GM20431 (cell line): ENCODE measurements around the gene TCP10L.
"Not testable (repeated sequence)": the region's sequence is repeated elsewhere in the genome, so short reads cannot be mapped to it uniquely, and the experiment has no call there.

ENCODE experiments used
- in situ Hi-C: fragments of 300-500 bp; cut with MseI, MboI; formaldehyde crosslinking; loops from one replicate; pipeline ENCODE4 v1.15.0; 2020; ENCODE audit warnings: low sequenced_read_pairs; ENCODE audit not compliant: unreplicated experiment

Gene TCP10L, protein sequence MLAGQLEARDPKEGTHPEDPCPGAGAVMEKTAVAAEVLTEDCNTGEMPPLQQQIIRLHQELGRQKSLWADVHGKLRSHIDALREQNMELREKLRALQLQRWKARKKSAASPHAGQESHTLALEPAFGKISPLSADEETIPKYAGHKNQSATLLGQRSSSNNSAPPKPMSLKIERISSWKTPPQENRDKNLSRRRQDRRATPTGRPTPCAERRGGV

DNA sequence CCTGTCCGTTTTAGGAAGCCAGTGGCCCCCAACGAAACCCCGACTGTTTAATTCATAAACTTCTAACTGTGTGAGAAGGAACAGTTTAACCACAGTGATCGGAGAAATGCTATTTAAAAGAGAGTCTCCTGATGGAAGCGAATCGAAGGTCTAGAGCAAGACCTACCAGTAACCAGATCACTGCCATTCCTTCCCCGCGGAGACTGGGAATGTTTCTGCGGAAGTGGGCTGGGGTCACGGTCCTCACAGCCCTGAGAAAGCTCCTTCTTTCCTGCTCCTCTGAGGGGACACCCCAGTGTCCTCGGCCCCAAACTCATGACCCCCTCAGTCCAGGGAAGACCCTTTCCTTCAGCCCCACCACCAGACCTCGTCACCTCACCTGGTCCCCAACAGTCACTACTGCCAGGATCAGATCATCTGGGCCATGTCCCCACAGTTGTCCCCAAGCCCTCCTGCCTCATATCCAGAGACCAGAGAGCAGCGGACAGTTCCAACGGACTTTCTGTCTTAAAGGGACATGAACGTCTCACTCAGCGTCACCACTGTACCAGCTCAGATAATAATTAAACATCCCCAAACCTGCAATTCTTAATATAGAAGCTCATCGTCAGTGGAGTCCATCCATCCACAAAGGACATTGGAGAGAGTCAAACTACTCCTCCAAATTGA is at the start of gene TCP10L:
Gene TCP10L (minus strand): TSS at position 482 of the 669 bp plus-strand sequence. CDS start 1,219 bp downstream, outside the sequence.
- in situ Hi-C loops: loop anchor here (25.0 kb wide), 1 partner anchor 173 kb away; the partner anchor contains the start of gene EVA1C

DNA sequence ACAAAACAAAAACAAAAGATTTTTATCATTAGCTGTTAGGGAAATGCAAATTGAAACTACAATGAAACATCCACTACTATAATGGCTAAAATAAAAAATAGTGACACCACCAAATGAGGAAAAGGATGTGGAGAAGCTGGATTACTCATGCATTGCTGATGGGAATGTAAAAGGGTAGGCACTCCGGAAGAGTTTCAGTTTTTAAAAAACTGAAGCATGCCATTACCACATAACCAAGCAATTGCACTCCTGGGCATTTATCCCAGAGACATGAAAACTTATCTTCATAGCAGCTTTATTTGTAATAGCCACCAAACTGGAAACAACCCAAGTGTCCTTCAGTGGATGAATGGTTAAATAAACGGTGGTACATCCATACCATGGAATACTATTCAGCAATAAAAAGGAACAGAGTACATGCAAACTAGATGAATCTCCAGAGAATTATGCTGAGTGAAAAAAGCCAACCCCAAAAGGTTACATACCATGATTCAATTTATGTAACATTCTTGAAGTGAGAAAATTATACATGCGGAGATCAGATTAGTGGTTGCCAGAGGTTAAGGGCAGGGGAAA is 41.4 kb upstream of the TCP10L start:
- in situ Hi-C loops: no loop called here

DNA sequence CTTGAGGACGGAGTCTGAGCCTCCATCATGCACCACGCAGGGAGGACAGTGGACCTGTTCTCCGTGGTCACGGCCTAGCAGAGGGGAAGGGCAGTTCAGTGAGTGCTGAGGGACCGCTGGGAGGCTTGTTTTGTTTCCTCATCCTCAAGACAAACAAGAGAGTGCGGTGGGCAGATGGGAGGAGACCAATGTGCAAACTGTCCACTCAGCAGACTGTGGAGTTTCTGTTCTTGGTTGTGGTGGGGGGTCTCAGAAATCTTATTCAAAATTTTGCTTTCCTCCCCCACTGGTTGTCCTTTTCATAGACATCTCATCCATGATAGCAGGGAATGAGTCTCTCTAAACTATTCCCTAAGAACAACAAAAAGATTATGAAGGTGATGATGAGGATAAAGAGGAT is 32.9 kb upstream of the TCP10L start:
- in situ Hi-C loops: not testable (repeated sequence)

DNA sequence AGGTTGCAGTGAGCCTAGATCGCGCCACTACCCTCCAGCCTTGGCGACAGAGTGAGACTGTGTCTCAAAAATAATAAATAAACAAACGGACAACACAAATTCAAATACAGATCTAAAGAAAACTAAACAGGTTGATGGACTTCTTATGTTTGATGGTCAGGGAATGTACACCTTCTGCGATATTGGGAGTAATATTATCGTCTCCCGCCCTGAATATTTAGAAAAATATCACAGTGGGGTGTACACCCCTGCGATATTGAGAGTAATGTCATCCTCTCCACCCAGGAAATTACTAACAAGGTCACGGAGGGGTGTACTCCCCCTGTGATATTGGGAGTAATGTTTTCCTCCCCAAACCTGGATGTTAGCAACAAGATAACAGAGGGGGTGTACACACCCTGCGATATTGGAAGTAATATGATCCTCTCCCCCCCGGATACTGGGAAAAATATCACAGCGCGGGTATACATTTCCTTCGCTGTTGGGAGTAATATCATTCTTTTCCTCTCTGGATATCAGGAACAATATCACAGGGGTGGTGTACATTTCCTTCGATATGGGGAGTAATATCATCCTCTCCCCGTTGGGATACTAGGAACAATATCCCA is 28.2 kb upstream of the TCP10L start:
- in situ Hi-C loops: no loop called here

DNA sequence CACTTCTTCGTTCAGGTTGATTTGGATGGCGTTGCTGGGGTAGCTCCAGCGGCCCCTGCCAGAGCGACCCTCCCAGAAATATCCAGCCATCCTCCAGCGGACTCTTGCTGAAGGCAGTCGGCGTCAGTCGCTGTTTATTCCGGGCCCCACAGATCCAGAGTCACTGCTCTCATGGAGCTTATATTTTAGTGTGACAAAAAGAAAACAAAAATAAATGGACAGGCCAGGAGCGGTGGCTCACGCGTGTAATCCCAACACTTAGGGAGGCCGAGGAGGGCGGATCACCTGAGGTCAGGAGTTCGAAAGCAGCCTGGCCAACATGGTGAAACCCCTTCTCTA is 27.6 kb upstream of the TCP10L start:
- in situ Hi-C loops: no loop called here

DNA sequence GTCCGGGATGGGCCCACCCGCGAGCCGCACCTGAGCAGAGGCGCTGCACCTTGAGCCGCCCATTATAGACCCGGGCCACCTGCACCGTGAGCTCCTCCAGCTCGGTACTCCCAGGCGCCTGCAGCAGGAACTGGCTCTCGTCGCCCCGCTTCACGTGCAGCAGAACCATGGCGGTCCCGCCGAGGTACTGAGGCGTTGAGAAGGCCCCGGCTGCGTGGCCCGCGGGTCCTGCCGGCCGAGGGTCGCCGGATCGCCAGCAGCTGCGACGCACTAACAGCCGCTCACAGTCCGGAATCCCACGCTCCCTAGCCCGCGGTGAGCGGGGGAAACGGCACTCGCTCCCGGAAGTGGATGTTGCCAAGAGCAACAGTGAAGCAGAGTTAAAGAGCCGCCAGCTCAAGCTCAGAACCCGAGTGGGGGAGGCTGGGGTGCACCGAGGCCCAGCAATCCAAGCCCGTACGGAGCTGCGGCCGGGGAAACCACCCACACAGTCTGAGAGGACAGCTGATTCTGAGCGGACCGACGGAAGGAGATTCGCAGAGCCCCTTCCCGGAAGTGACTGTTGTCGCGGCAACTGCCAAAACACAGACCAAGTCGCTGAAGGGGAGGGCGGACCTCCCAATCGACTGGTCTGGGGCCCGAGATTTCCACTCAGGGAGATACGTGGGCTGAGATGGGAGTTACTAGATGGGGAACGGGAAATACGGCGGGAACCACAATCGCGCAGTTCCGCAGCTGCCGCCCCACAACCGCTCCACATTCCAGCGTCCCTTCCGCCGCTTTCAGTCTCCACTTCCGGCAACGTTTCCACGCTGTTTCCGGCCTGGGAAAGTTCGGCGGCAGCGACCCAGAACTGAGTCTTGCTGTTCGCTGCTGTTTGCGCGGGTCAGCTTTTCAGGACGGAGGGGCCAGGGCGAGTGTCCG is 27.0 kb upstream of the TCP10L start, which contains the start of gene CFAP298:
Gene CFAP298 (minus strand): TSS at position 303 of the 924 bp plus-strand sequence. CDS start 134 bp downstream, at position 169.
- in situ Hi-C loops: no loop called here

DNA sequence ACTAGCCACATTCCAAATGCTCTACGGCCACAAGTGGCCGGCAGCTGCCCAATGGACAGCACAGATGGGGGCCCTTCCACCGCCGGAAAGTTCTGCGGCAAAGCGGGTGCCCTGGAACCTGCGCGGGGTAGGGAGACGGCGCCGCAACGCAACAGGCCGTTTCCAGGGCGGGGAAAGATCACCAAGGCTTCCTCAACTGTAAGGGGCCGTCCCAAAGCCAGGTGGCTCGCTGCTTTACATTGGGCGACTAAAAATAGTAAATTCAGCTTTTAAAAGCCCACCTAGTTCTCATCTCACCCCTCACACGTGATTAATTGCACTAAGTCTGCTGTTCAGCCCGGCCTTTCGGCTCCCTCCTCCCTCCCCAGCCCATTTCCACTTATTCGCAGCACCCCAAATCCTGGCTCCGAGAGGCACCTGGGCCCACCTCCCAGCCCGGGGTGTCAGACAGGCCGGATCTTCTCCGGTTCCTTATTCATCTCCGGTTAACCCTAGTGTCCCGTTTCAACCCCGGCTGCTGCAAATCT is 26.2 kb upstream of the TCP10L start:
- in situ Hi-C loops: no loop called here

DNA sequence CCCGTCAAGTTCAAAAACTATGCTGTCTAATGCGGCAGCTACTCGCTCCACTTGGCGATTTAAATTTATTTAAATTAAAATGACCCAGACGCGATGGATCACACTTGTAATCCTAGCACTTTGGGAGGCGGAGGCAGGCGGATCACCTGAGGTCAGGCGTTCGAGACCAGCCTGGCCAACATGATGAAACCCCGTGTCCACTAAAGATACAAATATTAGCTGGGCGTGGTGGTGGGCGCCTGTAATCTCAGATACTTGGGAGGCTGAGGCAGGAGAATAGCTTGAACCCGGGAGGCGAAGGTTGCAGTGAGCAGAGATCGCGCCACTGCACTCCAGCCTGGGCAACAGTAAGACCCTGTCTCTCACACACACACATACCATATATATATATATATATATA is 25.6 kb upstream of the TCP10L start:
- in situ Hi-C loops: not testable (repeated sequence)

DNA sequence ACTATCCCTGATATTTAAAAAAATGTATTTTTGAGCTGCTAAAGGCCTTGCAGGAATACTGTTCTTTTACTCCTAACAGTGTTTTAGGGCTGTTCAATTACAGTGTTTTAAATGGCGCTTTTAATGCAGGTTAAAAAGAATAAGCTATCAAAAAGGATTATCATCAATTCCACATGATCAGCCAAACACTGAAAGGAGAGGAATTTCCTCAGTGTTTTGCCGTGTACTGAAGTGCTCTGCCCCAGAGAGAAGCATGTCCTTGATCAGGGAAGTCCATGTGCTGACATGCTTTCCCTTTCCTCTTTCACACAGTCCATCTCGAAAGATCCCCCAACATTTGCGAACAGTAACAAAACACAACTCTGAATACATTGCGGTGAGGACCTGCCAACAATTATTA is 23.5 kb upstream of the TCP10L start:
- in situ Hi-C loops: no loop called here

DNA sequence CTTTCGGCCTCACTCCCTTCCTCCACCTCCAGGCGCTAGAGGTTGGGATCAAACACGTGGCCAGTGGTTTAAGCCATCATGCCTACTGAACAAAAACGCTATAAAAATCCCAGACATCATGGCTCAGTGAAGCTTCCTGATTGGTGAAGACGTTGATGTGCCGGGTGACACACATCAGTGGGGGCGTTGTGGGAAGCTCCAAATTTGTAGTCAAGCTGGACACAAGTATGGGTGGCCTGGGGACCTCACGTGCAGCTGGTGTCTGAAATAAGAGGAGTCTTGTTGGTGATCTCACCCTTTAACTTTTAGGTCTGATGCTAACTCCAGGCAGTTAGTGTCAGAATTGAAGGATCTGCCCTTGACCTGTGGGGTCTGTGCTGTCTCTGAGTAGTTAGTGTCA is 20.1 kb upstream of the TCP10L start:
- in situ Hi-C loops: no loop called here

DNA sequence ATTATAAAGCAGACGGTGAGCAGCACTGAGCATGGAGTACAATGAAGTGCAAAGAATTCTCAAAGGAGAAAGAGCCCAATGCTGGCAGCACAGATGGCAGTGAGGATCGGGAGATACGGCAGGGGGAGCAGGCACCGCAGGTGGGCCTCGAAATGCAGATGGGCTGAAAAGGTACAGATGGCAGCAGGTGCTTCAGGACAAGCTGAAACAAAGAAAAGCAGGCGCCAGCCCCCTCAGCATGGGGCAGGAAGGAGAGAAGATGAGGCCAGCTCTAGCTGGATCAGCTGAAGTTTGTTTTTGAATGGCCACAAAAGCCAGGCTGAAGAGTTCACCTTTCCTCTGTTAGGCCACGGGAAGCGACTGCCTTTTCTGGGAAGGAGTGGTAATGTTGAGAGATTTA is 19.1 kb upstream of the TCP10L start:
- in situ Hi-C loops: no loop called here

DNA sequence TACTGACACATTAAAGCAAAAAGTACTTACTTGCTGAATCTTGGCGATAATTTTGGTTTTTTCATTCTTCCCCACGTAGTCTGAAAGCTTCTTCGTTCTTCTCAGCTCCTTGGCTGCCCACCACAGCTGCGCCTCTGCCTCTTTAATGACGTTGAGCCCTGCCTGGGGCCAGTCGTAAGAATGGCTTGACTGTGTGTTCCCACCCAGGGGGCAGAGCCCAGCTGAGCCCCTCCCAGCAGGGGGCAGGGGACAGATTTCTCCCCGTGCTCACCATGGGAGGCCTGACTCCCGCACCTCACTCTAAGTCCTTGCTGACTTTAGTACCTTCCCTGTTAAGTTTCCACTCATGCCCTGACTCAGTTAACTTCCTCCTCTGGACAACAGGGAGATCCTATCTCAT is 17.8 kb upstream of the TCP10L start:
- in situ Hi-C loops: no loop called here

DNA sequence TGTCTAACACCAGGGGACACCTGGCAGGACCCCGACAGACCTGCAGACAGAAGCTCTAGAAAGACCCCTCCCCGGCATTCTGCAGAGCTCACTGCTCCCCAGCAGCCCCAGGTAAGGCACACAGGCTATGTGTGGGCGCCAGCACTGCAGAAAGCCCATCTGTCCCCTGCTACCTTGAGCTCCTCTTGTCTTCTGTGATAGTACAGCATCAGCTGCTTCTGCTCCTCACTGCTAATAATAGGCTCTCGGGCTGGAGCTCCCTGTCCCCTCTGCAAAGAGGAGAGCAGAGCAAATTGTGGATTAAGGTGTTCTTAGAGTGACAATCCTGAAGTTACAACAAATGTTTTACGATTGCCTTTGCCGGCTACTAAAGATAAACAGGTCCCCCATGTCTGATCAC is 16.8 kb upstream of the TCP10L start:
- in situ Hi-C loops: no loop called here

DNA sequence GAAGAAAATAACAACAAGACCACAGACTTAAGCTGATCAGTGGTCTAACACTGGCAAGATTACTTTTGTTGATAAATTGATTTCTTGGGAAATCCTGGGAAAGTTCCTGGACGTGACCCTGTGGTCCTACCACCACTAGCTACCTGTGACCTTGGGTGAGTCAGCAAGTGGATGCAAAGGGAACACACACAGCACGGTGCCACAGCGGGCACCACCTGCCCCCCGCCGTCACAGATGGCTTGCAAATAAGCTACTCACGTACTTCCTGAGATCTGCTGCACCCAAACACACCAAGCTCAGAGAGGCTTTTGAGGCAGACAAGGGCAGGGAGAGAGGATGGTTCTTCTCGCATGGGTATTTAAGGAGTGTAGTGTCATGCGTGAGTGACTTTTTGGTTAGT is 14.2 kb upstream of the TCP10L start:
- in situ Hi-C loops: loop anchor here (25.0 kb wide), 1 partner anchor 187 kb away; the partner anchor contains the start of gene EVA1C

DNA sequence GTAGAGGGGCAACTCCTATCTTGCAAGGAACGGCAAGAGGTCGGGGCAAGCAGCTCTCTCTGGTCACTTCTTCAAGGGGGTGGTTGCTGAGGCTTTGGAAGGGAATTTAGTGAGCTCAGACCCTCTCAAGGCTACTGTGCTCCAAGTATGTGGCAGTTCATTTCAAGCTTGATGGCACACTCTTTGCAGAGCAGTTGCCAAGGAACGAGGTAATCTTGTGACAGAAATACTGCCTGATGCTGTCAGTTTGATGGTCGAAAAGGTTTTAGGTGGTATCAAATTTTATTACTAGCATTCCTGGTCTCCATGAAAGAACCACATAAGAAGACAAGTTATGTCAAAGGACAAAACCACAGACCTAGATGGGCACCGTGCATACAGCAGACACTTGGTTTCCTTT is 13.8 kb upstream of the TCP10L start:
- in situ Hi-C loops: loop anchor here (25.0 kb wide), 1 partner anchor 187 kb away; the partner anchor contains the start of gene EVA1C

DNA sequence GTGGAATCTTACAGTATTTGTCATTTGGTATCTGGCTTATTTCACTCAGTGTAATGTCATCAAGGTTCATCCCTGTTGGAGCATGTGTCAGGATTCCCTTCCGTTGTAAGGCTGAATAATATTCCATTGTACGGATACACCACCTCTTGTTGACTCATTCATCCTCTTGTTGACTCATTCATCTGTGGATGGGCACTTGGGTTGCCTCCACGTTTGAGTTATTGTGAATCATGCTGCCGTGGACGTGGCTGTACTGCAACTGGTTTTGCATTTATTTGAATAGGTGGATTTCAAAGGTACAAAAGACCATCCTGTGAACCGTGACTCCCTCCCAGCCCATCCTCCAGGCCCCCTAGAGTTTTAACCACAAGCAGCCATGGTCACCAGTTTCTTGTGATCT is 11.9 kb upstream of the TCP10L start:
- in situ Hi-C loops: loop anchor here (25.0 kb wide), 1 partner anchor 185 kb away; the partner anchor contains the start of gene EVA1C

DNA sequence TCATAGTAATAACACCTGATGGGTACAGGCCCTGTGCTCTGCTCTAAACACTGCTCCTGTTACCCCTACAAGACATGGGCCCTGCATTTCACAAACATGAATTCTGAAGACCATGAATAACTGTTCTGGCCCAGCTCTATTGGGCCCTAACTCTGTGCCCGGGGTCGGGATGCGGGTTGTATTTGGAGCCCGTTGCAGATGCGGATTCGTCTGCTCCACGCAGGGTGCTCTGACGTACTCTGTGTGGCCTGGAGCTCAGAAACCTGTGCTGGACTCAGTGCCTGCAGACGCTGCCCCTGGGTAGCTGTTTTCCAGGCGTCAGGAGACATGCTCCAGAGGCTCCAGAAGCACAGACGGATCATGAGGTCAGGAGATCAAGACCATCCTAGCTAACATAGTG is 10.1 kb upstream of the TCP10L start:
- in situ Hi-C loops: loop anchor here (25.0 kb wide), 1 partner anchor 183 kb away; the partner anchor contains the start of gene EVA1C

DNA sequence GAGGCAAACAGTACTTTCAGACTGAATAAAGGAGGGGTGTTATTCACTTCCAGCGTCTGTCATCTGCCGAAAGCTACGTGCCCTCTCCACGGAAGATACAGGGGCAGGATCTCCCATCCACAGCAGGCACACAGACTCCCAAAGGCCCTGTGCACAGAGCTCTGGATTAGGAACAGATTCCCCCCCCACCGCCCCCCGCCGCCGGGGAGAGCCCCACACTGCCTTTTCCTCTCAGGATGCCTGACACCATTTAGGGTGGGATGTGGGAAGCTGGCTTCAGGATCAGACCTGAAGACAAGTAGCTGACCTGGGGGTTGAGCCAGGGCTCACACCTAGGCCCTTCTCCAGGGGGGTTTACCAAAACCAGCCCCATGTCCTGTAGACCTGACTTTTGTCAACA is 8.4 kb upstream of the TCP10L start:
- in situ Hi-C loops: loop anchor here (25.0 kb wide), 1 partner anchor 181 kb away; the partner anchor contains the start of gene EVA1C

DNA sequence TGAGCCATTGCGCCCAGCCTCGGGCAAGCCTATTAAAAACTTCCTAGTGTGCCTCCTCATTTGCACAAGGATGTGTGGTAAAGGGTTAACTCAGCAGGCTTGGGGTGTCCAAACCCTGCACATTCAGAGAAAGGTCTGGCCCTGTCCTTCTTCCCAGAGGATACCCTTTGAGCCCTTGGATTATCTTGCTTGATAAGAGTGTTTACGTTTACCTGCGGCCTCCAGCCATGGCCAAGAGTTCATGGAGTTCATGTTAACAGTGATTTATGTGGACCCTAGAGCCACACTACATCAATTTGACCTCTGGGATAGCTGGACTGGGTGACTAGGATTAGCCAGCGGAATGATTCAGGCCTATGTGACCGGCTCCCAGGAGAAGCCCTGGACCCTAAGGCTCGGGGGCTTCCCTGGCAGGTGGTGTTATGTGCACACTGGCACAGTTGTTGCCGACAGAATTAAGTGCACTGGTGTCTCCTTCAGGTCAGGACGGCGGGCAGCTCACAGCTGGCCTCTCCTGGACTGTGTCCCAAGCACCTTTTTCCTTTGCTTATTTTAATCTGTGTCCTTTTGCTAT is 7.7 kb upstream of the TCP10L start:
- in situ Hi-C loops: loop anchor here (25.0 kb wide), 1 partner anchor 181 kb away; the partner anchor contains the start of gene EVA1C
